ENCODE measurements around the gene RNF2.
"Not testable (repeated sequence)": the region's sequence is repeated elsewhere in the genome, so short reads cannot be mapped to it uniquely, and the experiment has no call there.

The RNF2 gene

GRCh38 chr1:185044981-185045813 is at the start of gene RNF2:
RNF2 (plus strand) TSS chr1:185045558; CDS start chr1:185087554, 41,996 bp downstream.
- peak; percentile 54 to 61 for DNase-seq (ENCODE audit: low read depth in 1 of 2, low spot score in 1 of 2)

- not testable (repeated sequence) for DNase-seq (ENCODE audit: low read depth in 1 of 2, low spot score in 1 of 2)
These were observed 45.4 kb upstream of the RNF2 start for GRCh38 chr1:184999974-185000373.

GRCh38 chr1:185001312-185001880 is 44.0 kb upstream of the RNF2 start:
- DNase-seq (ENCODE audit: low read depth in 1 of 2, low spot score in 1 of 2): not testable (repeated sequence)

- no peak for DNase-seq (ENCODE audit: low read depth in 1 of 2, low spot score in 1 of 2)
These were observed 36.5 kb upstream of the RNF2 start for GRCh38 chr1:185008838-185009237.

GRCh38 chr1:185010361-185010760 is 35.0 kb upstream of the RNF2 start:
- no peak for DNase-seq (ENCODE audit: low read depth in 1 of 2, low spot score in 1 of 2)

GRCh38 chr1:185014941-185015340 is 30.4 kb upstream of the RNF2 start:
- no peak for DNase-seq (ENCODE audit: low read depth in 1 of 2, low spot score in 1 of 2)

- DNase-seq (ENCODE audit: low read depth in 1 of 2, low spot score in 1 of 2): no peak
These were observed 29.7 kb upstream of the RNF2 start for GRCh38 chr1:185015631-185016030.

GRCh38 chr1:185016880-185017279 is 28.5 kb upstream of the RNF2 start:
- no peak for DNase-seq (ENCODE audit: low read depth in 1 of 2, low spot score in 1 of 2)

- no peak for DNase-seq (ENCODE audit: low read depth in 1 of 2, low spot score in 1 of 2)
These were observed 28.0 kb upstream of the RNF2 start for GRCh38 chr1:185017338-185017737.

GRCh38 chr1:185017966-185018365 is 27.4 kb upstream of the RNF2 start:
- no peak for DNase-seq (ENCODE audit: low read depth in 1 of 2, low spot score in 1 of 2)

- DNase-seq (ENCODE audit: low read depth in 1 of 2, low spot score in 1 of 2): no peak
These were observed 18.0 kb upstream of the RNF2 start for GRCh38 chr1:185027252-185027882.

- DNase-seq (ENCODE audit: low read depth in 1 of 2, low spot score in 1 of 2): no peak
These were observed 11.7 kb upstream of the RNF2 start for GRCh38 chr1:185033686-185034085.

- no peak for DNase-seq (ENCODE audit: low read depth in 1 of 2, low spot score in 1 of 2)
These were observed 10.1 kb upstream of the RNF2 start for GRCh38 chr1:185035258-185035657.

GRCh38 chr1:185038813-185039376 is 6.5 kb upstream of the RNF2 start:
- no peak for DNase-seq (ENCODE audit: low read depth in 1 of 2, low spot score in 1 of 2)

- DNase-seq (ENCODE audit: low read depth in 1 of 2, low spot score in 1 of 2): no peak
These were observed 5.5 kb upstream of the RNF2 start for GRCh38 chr1:185039726-185040407.

GRCh38 chr1:185040408-185040735 is 5.0 kb upstream of the RNF2 start:
- no peak for DNase-seq (ENCODE audit: low read depth in 1 of 2, low spot score in 1 of 2)

- no peak for DNase-seq (ENCODE audit: low read depth in 1 of 2, low spot score in 1 of 2)
These were observed 3.6 kb upstream of the RNF2 start for GRCh38 chr1:185041742-185042141.

- DNase-seq (ENCODE audit: low read depth in 1 of 2, low spot score in 1 of 2): no peak
These were observed 2.6 kb upstream of the RNF2 start for GRCh38 chr1:185042737-185043136.

GRCh38 chr1:185044387-185044786 is 971 bp upstream of the RNF2 start:
- DNase-seq (ENCODE audit: low read depth in 1 of 2, low spot score in 1 of 2): no peak

- DNase-seq (ENCODE audit: low read depth in 1 of 2, low spot score in 1 of 2): peak in 1 of 2 donors; percentile 18
These were observed 595 bp downstream of the RNF2 start for GRCh38 chr1:185045814-185046492.

GRCh38 chr1:185046668-185047067 is 1.3 kb downstream of the RNF2 start:
- no peak for DNase-seq (ENCODE audit: low read depth in 1 of 2, low spot score in 1 of 2)
